ENCODE measurements around the gene TMEM244. TPM values are rescaled to one million over a fixed set of nuclear protein-coding genes. Genes with fewer than 3 reads are reported as not detected.

Gene TMEM244, protein sequence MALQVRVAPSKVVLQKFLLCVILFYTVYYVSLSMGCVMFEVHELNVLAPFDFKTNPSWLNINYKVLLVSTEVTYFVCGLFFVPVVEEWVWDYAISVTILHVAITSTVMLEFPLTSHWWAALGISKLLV
- total RNA-seq: not detected in 2 replicates

GRCh38 chr6:129860908-129861665, at the start of gene TMEM244:
Gene TMEM244, minus strand, starts transcription at chr6:129861315. Its CDS starts 127 bp downstream, at chr6:129861188.
- no peak within 1 kb of the TSS for H3K27ac Mint-ChIP-seq
- H3K4me3 Mint-ChIP-seq: peak within 1 kb of the TSS; percentile 67
- peaks cover 11% of the 10 kb centered on the region for H3K4me1 Mint-ChIP-seq
- H3K36me3 Mint-ChIP-seq (ENCODE audit: low read depth): no peaks in the 10 kb centered on the region
- no peaks in the 10 kb centered on the region for H3K9me3 Mint-ChIP-seq
- intact Hi-C loops (cut with micrococcal nuclease): loop anchor here (2.0 kb wide), 1 partner anchor 14 kb away; no protein-coding TSS in a partner anchor
- DNase-seq: no peak
- H3K27me3 Mint-ChIP-seq: no peaks in the 10 kb centered on the region

DNA sequence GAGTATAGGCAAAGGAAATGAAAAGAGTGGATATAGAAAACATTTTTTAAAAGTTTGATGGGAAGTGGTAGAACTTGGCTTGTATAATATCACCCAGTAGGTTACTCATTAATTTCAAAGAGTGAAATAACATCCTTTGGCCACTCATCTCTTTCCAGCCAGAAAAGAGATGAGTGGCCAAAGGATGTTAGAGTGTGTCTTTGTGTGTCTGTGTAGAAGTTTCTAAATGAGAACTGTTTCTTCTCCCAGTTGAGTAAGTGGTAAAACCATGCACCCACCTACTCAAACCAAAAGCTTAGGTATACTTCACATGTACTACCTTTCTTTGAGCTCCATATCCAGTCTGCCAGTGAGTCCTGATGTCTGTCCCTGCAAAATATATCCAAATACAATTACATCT, 47.7 kb upstream of the TMEM244 start:
- no peak for DNase-seq
- Mint-ChIP-seq H3K27me3 (peaks cover 8% of the 10 kb centered on the region), H3K4me3 (no peak overlapping the region), H3K36me3 (ENCODE audit: low read depth) (no peaks in the 10 kb centered on the region), H3K4me1 (no peaks in the 10 kb centered on the region), H3K27ac (no peak overlapping the region), H3K9me3 (no peaks in the 10 kb centered on the region)
- intact Hi-C loops (cut with micrococcal nuclease): no loop called here

- no peak overlapping the region for H3K4me3 Mint-ChIP-seq
- H3K36me3 Mint-ChIP-seq (ENCODE audit: low read depth): no peaks in the 10 kb centered on the region
- intact Hi-C loops (cut with micrococcal nuclease): no loop called here
- no peak for DNase-seq
- no peaks in the 10 kb centered on the region for H3K4me1 Mint-ChIP-seq
- peaks cover 11% of the 10 kb centered on the region for H3K27me3 Mint-ChIP-seq
- H3K27ac Mint-ChIP-seq: no peak overlapping the region
- no peaks in the 10 kb centered on the region for H3K9me3 Mint-ChIP-seq
Observed at GRCh38 chr6:129908356-129908755, 47.2 kb upstream of the TMEM244 start.

DNA sequence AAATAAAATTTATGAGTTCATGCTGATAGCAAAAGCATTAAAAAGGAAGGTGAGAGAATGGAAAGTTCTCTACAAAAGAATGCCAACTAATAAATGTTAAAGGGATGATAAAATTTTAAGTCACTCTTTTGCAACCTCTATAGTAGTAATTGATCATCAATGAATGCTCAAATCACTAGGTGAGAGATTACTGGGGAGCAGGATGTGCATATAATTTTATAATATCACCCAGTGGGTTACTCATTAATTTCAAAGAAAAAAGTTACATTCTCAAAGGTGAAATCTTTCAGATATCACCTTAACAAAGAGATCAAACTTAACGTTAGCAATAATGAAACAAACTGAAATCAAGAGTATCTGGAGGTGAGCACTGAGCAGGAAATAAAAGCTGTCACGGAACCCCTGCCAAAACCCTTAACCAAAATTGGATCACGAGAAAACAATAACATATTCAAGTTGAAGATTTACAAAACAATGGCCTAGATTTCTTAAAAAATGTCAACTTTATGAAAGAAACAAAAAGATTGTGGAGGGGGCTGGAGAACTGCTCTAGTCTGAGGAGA, 45.5 kb upstream of the TMEM244 start:
- Mint-ChIP-seq H3K27ac (no peak overlapping the region), H3K9me3 (no peaks in the 10 kb centered on the region), H3K4me3 (no peak overlapping the region), H3K36me3 (ENCODE audit: low read depth) (no peaks in the 10 kb centered on the region), H3K4me1 (no peaks in the 10 kb centered on the region), H3K27me3 (peaks cover 23% of the 10 kb centered on the region)
- DNase-seq: no peak
- intact Hi-C loops (cut with micrococcal nuclease): no loop called here

GRCh38 chr6:129903082-129903481, 42.0 kb upstream of the TMEM244 start:
- Mint-ChIP-seq H3K9me3 (no peaks in the 10 kb centered on the region), H3K4me1 (no peaks in the 10 kb centered on the region), H3K4me3 (no peak overlapping the region), H3K27me3 (peaks cover 28% of the 10 kb centered on the region), H3K36me3 (ENCODE audit: low read depth) (no peaks in the 10 kb centered on the region), H3K27ac (no peak overlapping the region)
- DNase-seq: no peak
- intact Hi-C loops (cut with micrococcal nuclease): no loop called here

DNA sequence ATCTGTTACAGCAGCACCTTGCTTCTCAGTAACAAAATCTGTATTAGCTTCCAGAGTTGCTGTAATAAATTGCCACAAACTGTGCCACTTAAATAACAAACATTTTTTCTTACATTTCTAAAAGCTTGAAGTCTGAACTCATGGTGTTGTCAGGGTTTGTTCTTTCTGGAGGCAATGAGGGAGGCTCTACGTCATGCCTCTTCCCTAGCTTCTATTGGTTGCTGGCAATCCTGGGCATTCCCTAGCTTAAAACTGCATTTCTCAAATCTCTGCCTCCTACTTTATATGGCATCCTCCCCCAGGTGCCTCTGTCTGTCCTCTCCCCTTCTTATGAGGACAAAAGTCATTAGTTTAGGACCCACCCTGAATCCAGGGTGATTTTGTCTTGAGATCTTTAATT, 41.6 kb upstream of the TMEM244 start:
- DNase-seq: no peak
- Mint-ChIP-seq H3K9me3 (no peaks in the 10 kb centered on the region), H3K27me3 (peaks cover 29% of the 10 kb centered on the region), H3K4me1 (no peaks in the 10 kb centered on the region), H3K36me3 (ENCODE audit: low read depth) (no peaks in the 10 kb centered on the region), H3K4me3 (no peak overlapping the region), H3K27ac (no peak overlapping the region)
- intact Hi-C loops (cut with micrococcal nuclease): no loop called here

DNA sequence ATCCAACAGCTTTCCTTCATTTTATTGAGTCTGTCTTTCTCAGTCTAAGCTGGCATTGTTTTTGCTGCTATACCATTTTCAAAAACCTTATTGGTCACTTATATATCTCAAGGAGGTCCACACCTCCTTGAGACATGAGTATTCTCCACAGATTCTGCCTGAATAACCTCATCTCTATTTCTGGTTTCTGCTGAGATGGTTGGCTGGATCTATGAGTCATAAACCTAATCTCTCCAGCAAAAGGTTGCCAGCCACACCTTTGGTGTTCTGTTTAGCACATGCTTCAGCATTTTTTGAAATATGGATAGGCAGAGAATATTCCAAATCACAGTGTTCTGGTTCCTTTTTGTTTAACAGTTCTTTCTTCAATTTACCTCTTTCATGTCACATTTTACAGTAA, 40.8 kb upstream of the TMEM244 start:
- Mint-ChIP-seq H3K27me3 (peaks cover 32% of the 10 kb centered on the region), H3K4me1 (no peaks in the 10 kb centered on the region), H3K27ac (no peak overlapping the region), H3K9me3 (no peaks in the 10 kb centered on the region), H3K36me3 (ENCODE audit: low read depth) (no peaks in the 10 kb centered on the region), H3K4me3 (no peak overlapping the region)
- no peak for DNase-seq
- intact Hi-C loops (cut with micrococcal nuclease): no loop called here

- Mint-ChIP-seq H3K27me3 (peaks cover 6% of the 10 kb centered on the region), H3K36me3 (ENCODE audit: low read depth) (no peaks in the 10 kb centered on the region)
- intact Hi-C loops (cut with micrococcal nuclease): no loop called here
Observed at GRCh38 chr6:129895692-129896091, 34.6 kb upstream of the TMEM244 start.

DNA sequence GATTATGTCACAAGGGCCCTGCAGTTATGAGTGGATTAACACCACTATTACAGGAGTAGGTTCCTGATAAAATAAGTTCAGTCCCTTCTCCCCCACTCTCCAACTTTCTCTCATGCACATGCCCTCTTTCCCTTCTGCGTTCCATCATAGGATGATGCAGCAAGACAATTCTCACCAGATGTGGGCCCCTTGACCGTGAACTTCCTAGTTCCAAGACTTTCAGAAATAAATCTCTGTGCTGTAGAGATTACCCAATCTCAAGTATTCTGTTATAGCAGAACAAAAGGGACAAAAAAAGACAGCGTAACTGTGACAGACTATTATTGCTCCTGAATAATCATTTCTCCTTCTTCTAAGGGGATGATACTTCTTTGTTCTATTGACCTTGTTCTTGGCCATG, 33.8 kb upstream of the TMEM244 start:
- Mint-ChIP-seq H3K27me3 (peaks cover 6% of the 10 kb centered on the region), H3K9me3 (no peaks in the 10 kb centered on the region), H3K27ac (no peak overlapping the region), H3K4me3 (no peak overlapping the region), H3K36me3 (ENCODE audit: low read depth) (no peaks in the 10 kb centered on the region), H3K4me1 (peaks cover 5% of the 10 kb centered on the region)
- intact Hi-C loops (cut with micrococcal nuclease): loop anchor here (5.0 kb wide), 1 partner anchor 42 kb away; no protein-coding TSS in a partner anchor
- no peak for DNase-seq

More at GRCh38 chr6:129895692-129896091, 34.6 kb upstream of the TMEM244 start:
- Mint-ChIP-seq H3K27ac (no peak overlapping the region), H3K4me3 (no peak overlapping the region), H3K9me3 (no peaks in the 10 kb centered on the region), H3K4me1 (no peaks in the 10 kb centered on the region)
- DNase-seq: no peak

DNA sequence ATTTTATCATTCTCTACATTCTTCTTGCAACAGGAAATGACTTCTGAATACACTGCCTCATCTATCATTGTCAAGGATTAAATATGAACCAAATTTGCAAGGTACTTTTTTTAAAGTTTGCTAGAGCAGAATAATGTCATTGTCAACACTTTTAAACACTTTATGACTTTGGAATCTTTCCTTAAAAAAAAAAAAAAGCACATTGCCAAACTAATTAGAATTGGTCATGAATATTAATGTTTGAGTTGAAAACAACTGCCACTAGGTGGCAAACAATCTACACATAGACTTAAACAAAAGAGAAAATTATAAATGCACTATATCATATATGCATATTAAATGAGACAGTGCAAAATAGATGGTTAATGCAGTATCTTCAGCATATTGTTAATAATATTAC, 32.5 kb upstream of the TMEM244 start:
- no peak for DNase-seq
- peaks cover 5% of the 10 kb centered on the region for H3K4me1 Mint-ChIP-seq
- intact Hi-C loops (cut with micrococcal nuclease): loop anchor here (1.0 to 5.0 kb wide), 2 partner anchors 44 to 128 kb away; no protein-coding TSS in a partner anchor

DNA sequence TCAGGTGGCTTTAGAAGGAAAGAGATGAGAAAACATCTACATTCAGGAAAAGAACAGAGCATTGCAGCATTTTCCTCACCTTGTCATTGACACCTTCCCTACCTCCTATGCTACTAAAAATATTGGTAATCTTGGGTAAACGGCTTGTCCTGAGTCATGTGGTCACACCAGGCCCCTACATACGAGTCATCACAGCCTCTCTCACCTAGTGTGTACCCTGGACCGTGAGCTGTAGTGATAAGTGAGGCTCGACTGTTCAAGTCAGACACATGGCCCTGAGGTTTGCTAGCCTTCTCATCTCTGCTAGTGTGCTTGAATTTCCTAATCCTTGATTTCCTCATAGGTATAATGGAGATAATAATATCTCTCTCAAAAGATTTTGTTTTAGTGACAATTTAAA, 29.6 kb upstream of the TMEM244 start:
- intact Hi-C loops (cut with micrococcal nuclease): loop anchor here (5.0 kb wide), 1 partner anchor 47 kb away; no protein-coding TSS in a partner anchor
- no peaks in the 10 kb centered on the region for H3K36me3 Mint-ChIP-seq (ENCODE audit: low read depth)
- H3K4me3 Mint-ChIP-seq: no peak overlapping the region
- H3K4me1 Mint-ChIP-seq: peaks cover 5% of the 10 kb centered on the region
- no peak for DNase-seq
- no peaks in the 10 kb centered on the region for H3K9me3 Mint-ChIP-seq
- H3K27me3 Mint-ChIP-seq: no peaks in the 10 kb centered on the region
- H3K27ac Mint-ChIP-seq: no peak overlapping the region

More for the DNA sequence above, 32.5 kb upstream of the TMEM244 start:
- Mint-ChIP-seq H3K27me3 (peaks cover 3% of the 10 kb centered on the region), H3K9me3 (no peaks in the 10 kb centered on the region), H3K4me3 (no peak overlapping the region), H3K27ac (no peak overlapping the region), H3K36me3 (ENCODE audit: low read depth) (no peaks in the 10 kb centered on the region)

GRCh38 chr6:129890164-129890563, 29.0 kb upstream of the TMEM244 start:
- Mint-ChIP-seq H3K27me3 (peaks cover 2% of the 10 kb centered on the region), H3K27ac (no peak overlapping the region), H3K4me3 (no peak overlapping the region), H3K9me3 (no peaks in the 10 kb centered on the region), H3K4me1 (peaks cover 5% of the 10 kb centered on the region), H3K36me3 (ENCODE audit: low read depth) (no peaks in the 10 kb centered on the region)
- intact Hi-C loops (cut with micrococcal nuclease): loop anchor here (5.0 kb wide), 1 partner anchor 47 kb away; no protein-coding TSS in a partner anchor
- no peak for DNase-seq

DNA sequence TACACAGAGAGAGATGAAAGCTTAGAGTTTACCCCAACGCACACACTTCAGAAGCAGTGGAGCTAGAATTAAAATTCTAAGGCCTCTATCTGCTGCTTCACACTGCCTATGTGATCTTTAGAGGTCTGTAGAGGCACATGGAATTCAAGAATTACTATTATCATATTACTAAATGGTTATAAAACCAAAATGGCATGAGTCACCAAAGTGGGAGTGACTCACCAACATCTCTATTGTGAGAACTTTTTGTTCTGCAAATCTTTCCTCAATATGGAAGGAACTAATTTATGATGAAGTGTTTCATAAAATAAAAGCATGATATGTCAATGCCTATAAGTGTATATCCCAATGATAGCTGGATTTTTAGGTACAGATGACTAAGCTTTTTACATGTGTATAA, 28.5 kb upstream of the TMEM244 start:
- H3K27me3 Mint-ChIP-seq: peaks cover 2% of the 10 kb centered on the region
- intact Hi-C loops (cut with micrococcal nuclease): no loop called here
- DNase-seq: no peak
- H3K4me3 Mint-ChIP-seq: no peak overlapping the region
- no peaks in the 10 kb centered on the region for H3K36me3 Mint-ChIP-seq (ENCODE audit: low read depth)
- no peak overlapping the region for H3K27ac Mint-ChIP-seq
- no peaks in the 10 kb centered on the region for H3K9me3 Mint-ChIP-seq
- peaks cover 5% of the 10 kb centered on the region for H3K4me1 Mint-ChIP-seq

DNA sequence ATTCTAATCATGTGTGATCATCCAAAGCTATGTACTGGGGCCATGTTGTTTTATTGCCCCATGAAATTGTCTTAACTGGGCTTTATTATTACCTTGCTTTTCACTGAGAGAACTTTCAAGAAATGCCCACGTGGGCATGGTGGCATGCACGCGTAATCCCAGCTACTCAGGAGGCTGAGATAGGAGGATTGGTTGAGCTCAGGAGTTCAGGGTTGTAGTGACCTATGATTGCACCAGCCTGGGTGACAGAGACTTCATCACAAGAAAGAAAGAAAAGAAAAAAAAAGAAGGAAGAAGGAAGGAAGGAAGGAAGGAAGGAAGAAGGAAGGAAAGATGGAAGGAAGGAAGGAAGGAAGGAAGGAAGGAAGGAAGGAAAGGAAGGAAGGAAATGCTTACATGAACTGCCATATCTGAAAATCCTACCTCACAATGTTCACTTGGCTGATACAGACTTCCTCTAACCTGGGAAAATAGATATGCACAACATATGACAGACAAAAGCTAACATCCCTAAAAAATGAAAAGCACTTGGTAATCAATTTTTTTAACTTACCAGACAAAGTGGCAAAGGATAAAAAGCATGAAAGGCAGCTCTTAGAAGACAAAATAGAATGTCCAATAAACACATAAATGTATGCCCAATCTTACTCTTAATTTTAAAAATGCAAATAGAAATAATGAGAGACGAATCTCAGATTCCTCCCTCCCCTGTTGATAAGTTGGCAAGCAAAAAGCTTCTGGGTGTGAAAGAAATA, 25.5 kb upstream of the TMEM244 start:
- H3K4me3 Mint-ChIP-seq: no peak overlapping the region
- H3K27ac Mint-ChIP-seq: no peak overlapping the region
- no peak for DNase-seq
- H3K27me3 Mint-ChIP-seq: peaks cover 2% of the 10 kb centered on the region
- peaks cover 7% of the 10 kb centered on the region for H3K9me3 Mint-ChIP-seq
- intact Hi-C loops (cut with micrococcal nuclease): no loop called here
- H3K4me1 Mint-ChIP-seq: peaks cover 14% of the 10 kb centered on the region
- peaks cover 8% of the 10 kb centered on the region for H3K36me3 Mint-ChIP-seq (ENCODE audit: low read depth)

All from activated CD4-positive, alpha-beta T cell treated with anti-CD3 and anti-CD28 coated beads, Interleukin-2, amount 10 ng/mL, durations not matched to agents 24 days and 14 days (primary cell).